Loucy (cell line): ENCODE measurements around the gene HOPX.

Experiments used
- H2AFZ ChIP-seq: fragments of 200-600 bp; sonication (generic); 2 replicates; pipeline ENCODE4 v1.6.0; 2016; ENCODE audit warnings: antibody characterized with exemption, mild to moderate bottlenecking, low read length, moderate library complexity
- H3F3A ChIP-seq: fragments of 200-600 bp; 2 replicates; pipeline ENCODE4 v1.6.0; 2016; ENCODE audit warnings: antibody characterized with exemption, low read depth, mild to moderate bottlenecking
- H3K27me3 ChIP-seq: fragments of 200-600 bp; sonication (generic); 2 replicates; pipeline ENCODE4 v1.6.1; 2014; ENCODE audit warnings: low read length, mild to moderate bottlenecking; ENCODE audit not compliant: insufficient read depth, poor library complexity, severe bottlenecking
- H3K36me3 ChIP-seq: fragments of 200-600 bp; sonication (generic); 2 replicates; pipeline ENCODE4 v1.6.1; 2016; ENCODE audit warnings: low read length; ENCODE audit not compliant: insufficient read depth
- H3K4me1 ChIP-seq: fragments of 200-600 bp; sonication (generic); 2 replicates; pipeline ENCODE4 v1.5.1; 2014; ENCODE audit warnings: low read length, mild to moderate bottlenecking; ENCODE audit not compliant: insufficient read depth, poor library complexity, severe bottlenecking
- H3K4me2 ChIP-seq: fragments of 200-600 bp; sonication (generic); 2 replicates; pipeline ENCODE4 v1.6.0; 2014; ENCODE audit warnings: antibody characterized with exemption, low read length, low read depth, mild to moderate bottlenecking; ENCODE audit not compliant: poor library complexity, severe bottlenecking
- H3K4me3 ChIP-seq: fragments of 200-600 bp; sonication (generic); 2 replicates; pipeline ENCODE4 v1.5.1; 2014; ENCODE audit warnings: low read length, mild to moderate bottlenecking, mixed read lengths; ENCODE audit not compliant: poor library complexity, severe bottlenecking
- H3K79me2 ChIP-seq: fragments of 200-600 bp; sonication (generic); 2 replicates; pipeline ENCODE4 v1.6.1; 2014; ENCODE audit warnings: low read length; ENCODE audit not compliant: insufficient read depth
- H3K9ac ChIP-seq: fragments of 200-600 bp; sonication (generic); 2 replicates; pipeline ENCODE4 v1.6.0; 2014; ENCODE audit warnings: mild to moderate bottlenecking, low read depth, low read length, moderate library complexity; ENCODE audit not compliant: poor library complexity, severe bottlenecking
- H3K9me2 ChIP-seq: fragments of 200-600 bp; sonication (generic); replicated peaks from 2 replicates; pipeline ENCODE4 v1.6.1; 2016; ENCODE audit warnings: low read depth, low read length, mixed read lengths
- H3K9me3 ChIP-seq: fragments of 200-600 bp; sonication (generic); 2 replicates; pipeline ENCODE4 v1.6.1; 2014; ENCODE audit warnings: mild to moderate bottlenecking, antibody characterized with exemption, low read length, low read depth; ENCODE audit not compliant: insufficient read depth
- H4K20me1 ChIP-seq: fragments of 200-600 bp; sonication (generic); 2 replicates; pipeline ENCODE4 v1.6.0; 2014; ENCODE audit warnings: antibody characterized with exemption, low read length, mild to moderate bottlenecking; ENCODE audit not compliant: insufficient read depth, poor library complexity, severe bottlenecking
- EZH2phosphoT487 ChIP-seq: fragments of 200-600 bp; IDR thresholded peaks from 2 replicates; pipeline ENCODE4 v1.6.1; 2018; ENCODE audit warnings: antibody characterized with exemption, mild to moderate bottlenecking, moderate library complexity, borderline replicate concordance
- TF ChIP-seq, protein P1 (sequence below): fragments of 200-600 bp; sonication (generic); conservative IDR thresholded peaks from 2 replicates; pipeline ENCODE4 v1.5.1; 2014; ENCODE audit warnings: mild to moderate bottlenecking, antibody characterized with exemption, low read length

The HOPX gene

DNA sequence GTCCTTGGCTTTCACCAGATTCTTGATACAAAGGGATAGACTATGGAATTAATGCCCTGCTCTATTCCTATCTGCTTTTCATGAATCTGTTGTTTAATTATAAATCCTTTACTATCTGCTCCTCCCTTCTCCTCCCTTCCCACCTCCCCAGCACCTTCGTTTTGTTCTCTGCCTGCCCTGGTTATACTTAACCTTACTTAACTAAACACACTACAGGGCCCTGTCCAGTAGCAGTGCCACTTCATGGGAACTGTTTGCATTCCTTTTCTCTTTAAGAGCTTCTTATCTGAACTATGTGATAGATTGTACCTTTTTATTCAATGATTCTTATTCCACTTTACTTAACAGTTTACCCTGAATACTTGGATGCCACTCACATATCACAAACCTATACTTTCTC is 830 bp downstream of the HOPX start:
- no peak overlapping the region for H3K9ac ChIP-seq
- H3F3A ChIP-seq, result no peaks in the 10 kb centered on the region
- H4K20me1 ChIP-seq, result no peaks in the 10 kb centered on the region
- no peak overlapping the region for H3K4me2 ChIP-seq
- no peaks in the 10 kb centered on the region for H3K79me2 ChIP-seq
- TF ChIP-seq EZH2phosphoT487, result no peak
- TF ChIP-seq, protein P1, sequence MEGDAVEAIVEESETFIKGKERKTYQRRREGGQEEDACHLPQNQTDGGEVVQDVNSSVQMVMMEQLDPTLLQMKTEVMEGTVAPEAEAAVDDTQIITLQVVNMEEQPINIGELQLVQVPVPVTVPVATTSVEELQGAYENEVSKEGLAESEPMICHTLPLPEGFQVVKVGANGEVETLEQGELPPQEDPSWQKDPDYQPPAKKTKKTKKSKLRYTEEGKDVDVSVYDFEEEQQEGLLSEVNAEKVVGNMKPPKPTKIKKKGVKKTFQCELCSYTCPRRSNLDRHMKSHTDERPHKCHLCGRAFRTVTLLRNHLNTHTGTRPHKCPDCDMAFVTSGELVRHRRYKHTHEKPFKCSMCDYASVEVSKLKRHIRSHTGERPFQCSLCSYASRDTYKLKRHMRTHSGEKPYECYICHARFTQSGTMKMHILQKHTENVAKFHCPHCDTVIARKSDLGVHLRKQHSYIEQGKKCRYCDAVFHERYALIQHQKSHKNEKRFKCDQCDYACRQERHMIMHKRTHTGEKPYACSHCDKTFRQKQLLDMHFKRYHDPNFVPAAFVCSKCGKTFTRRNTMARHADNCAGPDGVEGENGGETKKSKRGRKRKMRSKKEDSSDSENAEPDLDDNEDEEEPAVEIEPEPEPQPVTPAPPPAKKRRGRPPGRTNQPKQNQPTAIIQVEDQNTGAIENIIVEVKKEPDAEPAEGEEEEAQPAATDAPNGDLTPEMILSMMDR, result no peak
- no peaks in the 10 kb centered on the region for H3K9me2 ChIP-seq
- H3K4me1 ChIP-seq, result no peaks in the 10 kb centered on the region
- H3K27me3 ChIP-seq, result no peaks in the 10 kb centered on the region
- H3K9me3 ChIP-seq, result no peaks in the 10 kb centered on the region
- no peak overlapping the region for H2AFZ ChIP-seq
- H3K4me3 ChIP-seq, result no peak overlapping the region
- H3K36me3 ChIP-seq, result no peaks in the 10 kb centered on the region

DNA sequence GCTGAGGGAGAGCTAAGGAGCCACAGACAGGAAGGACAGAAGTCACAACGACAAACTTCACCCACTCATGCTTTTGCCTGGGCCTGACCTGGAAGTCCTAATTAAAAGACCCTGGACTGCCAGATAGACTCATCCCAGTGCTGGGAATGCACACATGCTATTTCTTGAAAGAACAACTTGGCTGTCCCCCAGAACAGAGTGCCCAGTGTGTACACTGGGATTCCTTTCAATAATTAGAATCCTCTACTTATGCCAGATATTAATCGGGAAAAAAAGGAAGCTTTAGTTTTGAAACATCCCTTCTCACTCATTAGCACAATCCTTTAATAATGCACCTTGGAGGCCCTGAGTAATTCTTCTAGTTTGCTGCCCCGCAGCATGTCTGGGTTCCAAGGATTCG is 3.4 kb downstream of the HOPX start:
- Histone ChIP-seq H3K4me3 (no peak overlapping the region), H2AFZ (no peak overlapping the region)

DNA sequence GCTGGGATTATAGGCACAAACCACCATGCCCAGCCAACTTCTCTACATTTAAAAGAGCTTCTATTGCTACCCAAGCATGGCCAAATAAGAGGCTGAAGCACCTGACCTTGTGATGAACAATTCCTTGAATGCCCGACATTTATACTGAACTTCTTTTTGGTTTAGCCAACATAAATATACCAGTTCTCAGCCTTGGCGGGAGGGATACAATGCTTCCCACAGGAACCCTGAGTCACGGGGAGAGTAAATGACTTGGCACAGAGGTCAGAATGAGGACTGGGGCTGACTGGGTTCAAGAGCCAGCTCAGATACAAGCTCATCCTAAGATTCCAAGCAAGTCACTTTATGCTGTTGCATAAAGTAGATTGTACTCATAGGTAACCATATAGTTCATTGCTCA is 6.1 kb downstream of the HOPX start:
- Histone ChIP-seq H3K27me3 (no peaks in the 10 kb centered on the region), H3K79me2 (no peaks in the 10 kb centered on the region), H3K36me3 (no peaks in the 10 kb centered on the region), H3K9me2 (no peaks in the 10 kb centered on the region), H3K9me3 (no peaks in the 10 kb centered on the region), H3K4me1 (no peaks in the 10 kb centered on the region), H4K20me1 (no peaks in the 10 kb centered on the region), H3K9ac (no peak overlapping the region), H3K4me3 (no peak overlapping the region), H2AFZ (0 out of 2 replicates have a peak overlapping the region, but pooled peaks have one; percentile 20), H3K4me2 (no peak overlapping the region), H3F3A (no peaks in the 10 kb centered on the region)
- no peak for TF ChIP-seq EZH2phosphoT487
- TF ChIP-seq, protein P1, result no peak

More for the DNA sequence above, 3.4 kb downstream of the HOPX start:
- no peaks in the 10 kb centered on the region for H3K9me3 ChIP-seq
- no peaks in the 10 kb centered on the region for H3K4me1 ChIP-seq
- H3K27me3 ChIP-seq, result no peaks in the 10 kb centered on the region
- no peaks in the 10 kb centered on the region for H4K20me1 ChIP-seq
- H3K4me2 ChIP-seq, result no peak overlapping the region
- no peaks in the 10 kb centered on the region for H3K79me2 ChIP-seq
- TF ChIP-seq EZH2phosphoT487, result no peak
- TF ChIP-seq, protein P1, result no peak
- no peaks in the 10 kb centered on the region for H3F3A ChIP-seq
- H3K9ac ChIP-seq, result no peak overlapping the region
- no peaks in the 10 kb centered on the region for H3K9me2 ChIP-seq
- no peaks in the 10 kb centered on the region for H3K36me3 ChIP-seq
